GM23338 (cell line): ENCODE data around the gene PPDPF. TPM values are rescaled to one million over a fixed set of nuclear protein-coding genes. Genes with fewer than 3 reads are reported as not detected.

Experiments used
- ATAC-seq: fragments of 200-7000 bp; cut with Tn5 transposase; 3 replicates; pipeline ENCODE4 v1.9.1; 2020
- DNase-seq: peaks from one replicate; pipeline ENCODE4 v3.0.0-alpha.2; 2015; ENCODE audit warnings: low spot score
- H2AFZ ChIP-seq: fragments of 200-600 bp; sonication (generic); 2 replicates; pipeline ENCODE4 v1.8.0; 2016; ENCODE audit warnings: antibody characterized with exemption, mild to moderate bottlenecking, moderate library complexity
- H3F3A ChIP-seq: fragments of 200-600 bp; sonication (generic); replicated peaks from 2 replicates; pipeline ENCODE4 v1.8.0; 2017; ENCODE audit warnings: antibody characterized with exemption, mixed run types, low read depth
- H3K27ac ChIP-seq: fragments of 200-600 bp; sonication (generic); 2 replicates; pipeline ENCODE4 v1.6.1; 2016; ENCODE audit warnings: low read depth
- H3K27me3 ChIP-seq: fragments of 200-600 bp; sonication (generic); 2 replicates; pipeline ENCODE4 v1.8.0; 2016; ENCODE audit warnings: mild to moderate bottlenecking, mixed run types, moderate library complexity; ENCODE audit not compliant: insufficient read depth
- H3K36me3 ChIP-seq: fragments of 200-600 bp; sonication (generic); 2 replicates; pipeline ENCODE4 v1.8.0; 2016; ENCODE audit warnings: mild to moderate bottlenecking; ENCODE audit not compliant: insufficient read depth
- H3K4me1 ChIP-seq: fragments of 200-600 bp; sonication (generic); 2 replicates; pipeline ENCODE4 v1.8.0; 2016; ENCODE audit warnings: mild to moderate bottlenecking, moderate library complexity; ENCODE audit not compliant: insufficient read depth
- H3K4me2 ChIP-seq: fragments of 200-600 bp; sonication (generic); 2 replicates; pipeline ENCODE4 v1.7.1; 2017; ENCODE audit warnings: mixed run types
- H3K4me3 ChIP-seq: fragments of 200-600 bp; sonication (generic); 2 replicates; pipeline ENCODE4 v1.6.1; 2016; ENCODE audit warnings: mixed run types
- H3K79me2 ChIP-seq: fragments of 200-600 bp; sonication (generic); replicated peaks from 2 replicates; pipeline ENCODE4 v1.8.0; 2017; ENCODE audit warnings: mild to moderate bottlenecking; ENCODE audit not compliant: insufficient read depth
- H3K9me2 ChIP-seq: fragments of 200-600 bp; sonication (generic); 2 replicates; pipeline ENCODE4 v1.8.0; 2017; ENCODE audit not compliant: insufficient read depth
- H4K20me1 ChIP-seq: fragments of 200-600 bp; sonication (generic); replicated peaks from 2 replicates; pipeline ENCODE4 v1.8.0; 2017; ENCODE audit warnings: mild to moderate bottlenecking; ENCODE audit not compliant: insufficient read depth
- H3K27ac Mint-ChIP-seq: 2 replicates; pipeline ENCODE4 v1.8.0; 2020; ENCODE audit warnings: inconsistent platforms, mild to moderate bottlenecking, moderate library complexity, mixed read lengths
- H3K27me3 Mint-ChIP-seq: 3 replicates; pipeline ENCODE4 v1.8.0; 2022; ENCODE audit warnings: low read depth, mild to moderate bottlenecking, moderate library complexity, mixed read lengths, inconsistent platforms; ENCODE audit not compliant: insufficient read depth, poor library complexity
- H3K36me3 Mint-ChIP-seq: 3 replicates; pipeline ENCODE4 v1.8.0; 2021; ENCODE audit warnings: low read depth, mild to moderate bottlenecking, inconsistent platforms, moderate library complexity, mixed read lengths
- H3K4me1 Mint-ChIP-seq: 3 replicates; pipeline ENCODE4 v1.8.0; 2020; ENCODE audit warnings: mild to moderate bottlenecking, inconsistent platforms, mixed read lengths
- H3K4me3 Mint-ChIP-seq: 3 replicates; pipeline ENCODE4 v1.8.0; 2021; ENCODE audit warnings: moderate library complexity, mild to moderate bottlenecking, inconsistent platforms, mixed read lengths
- H3K9me3 Mint-ChIP-seq: 3 replicates; pipeline ENCODE4 v1.8.0; 2020; ENCODE audit warnings: moderate library complexity, mild to moderate bottlenecking, inconsistent platforms, mixed read lengths
- CTCF ChIP-seq, 2 experiments: fragments of 200-600 bp in 1 of 2; sonication (generic) in 1 of 2; conservative IDR thresholded peaks; 2 replicates each; pipeline versions ENCODE4 v1.5.1 to v1.6.1; 2016 to 2017; ENCODE audit warnings: antibody characterized with exemption in 2 of 2, low read depth in 2 of 2, mild to moderate bottlenecking in 2 of 2, moderate library complexity in 1 of 2
- EZH2 ChIP-seq: fragments of 200-600 bp; sonication (generic); IDR thresholded peaks from one replicate; pipeline ENCODE4 v1.8.0; 2017; ENCODE audit warnings: antibody characterized with exemption, mild to moderate bottlenecking, low read depth; ENCODE audit not compliant: unreplicated experiment
- JUNB ChIP-seq: IDR thresholded peaks from one replicate; pipeline ENCODE4 v1.6.1; 2016; ENCODE audit warnings: antibody characterized with exemption; ENCODE audit not compliant: unreplicated experiment
- POLR2AphosphoS5 ChIP-seq: IDR thresholded peaks from 2 replicates; pipeline ENCODE4 v1.6.1; 2016; ENCODE audit warnings: antibody characterized with exemption, low read depth
- ZNF114 ChIP-seq: fragments of 250-450 bp; sonication (Bioruptor Pico); IDR thresholded peaks from 2 replicates; pipeline ENCODE4 v1.5.0; 2020; ENCODE audit warnings: mild to moderate bottlenecking, moderate library complexity
- ZNF462 ChIP-seq: fragments of 250-450 bp; sonication (Bioruptor Pico); IDR thresholded peaks from 2 replicates; pipeline ENCODE4 v1.5.0; 2020; ENCODE audit warnings: mild to moderate bottlenecking, moderate library complexity
- polyA plus RNA-seq: library from polyadenylated mRNA; unstranded; fragments of >200 nt; fragmentation: Nextera tagmentation; extraction: Ambion mirVana; gene quantifications from 2 replicates; pipeline ENCODE4 v1.2.1, GENCODE V29; 2016
- total RNA-seq: library from RNA; depleted of rRNA; stranded (reverse); fragments of >200 nt; shearing (Covaris generic); gene quantifications from 2 replicates; pipeline ENCODE4 v1.2.3, GENCODE V29; 2014
- TF ChIP-seq, protein P1 (sequence below): IDR thresholded peaks from one replicate; pipeline ENCODE4 v1.6.1; 2018; ENCODE audit warnings: antibody characterized with exemption; ENCODE audit not compliant: unreplicated experiment

PPDPF gene
- total and polyA plus RNA-seq, 2 experiments from 2014 or later = 83.9 to 141 TPM

GRCh38 chr20:63484651-63485403 lies 35.7 kb upstream of the PPDPF start:
- no peaks in the 10 kb centered on the region for H3K36me3 ChIP-seq
- no peaks in the 10 kb centered on the region for H3K79me2 ChIP-seq
- Mint-ChIP-seq H3K27ac (no peak overlapping the region), H3K36me3 (peaks cover 3% of the 10 kb centered on the region; the same call in 1 of the 3 replicates), H3K9me3 (peaks cover 3% of the 10 kb centered on the region; the same call in 1 of the 3 replicates), H3K4me1 (peaks cover 26% of the 10 kb centered on the region), H3K4me3 (no peak overlapping the region), H3K27me3 (peaks cover 31% of the 10 kb centered on the region)
- no peak overlapping the region for H2AFZ ChIP-seq
- TF ChIP-seq ZNF462 (no peak), JUNB (no peak), POLR2AphosphoS5 (no peak), EZH2 (no peak), CTCF (conservative IDR thresholded peaks at IDR 0.05; ENCODE audit: low read depth in 2 of 2) (no peak), ZNF114 (CRISPR knock-in tag) (no peak)
- TF ChIP-seq, protein P1, sequence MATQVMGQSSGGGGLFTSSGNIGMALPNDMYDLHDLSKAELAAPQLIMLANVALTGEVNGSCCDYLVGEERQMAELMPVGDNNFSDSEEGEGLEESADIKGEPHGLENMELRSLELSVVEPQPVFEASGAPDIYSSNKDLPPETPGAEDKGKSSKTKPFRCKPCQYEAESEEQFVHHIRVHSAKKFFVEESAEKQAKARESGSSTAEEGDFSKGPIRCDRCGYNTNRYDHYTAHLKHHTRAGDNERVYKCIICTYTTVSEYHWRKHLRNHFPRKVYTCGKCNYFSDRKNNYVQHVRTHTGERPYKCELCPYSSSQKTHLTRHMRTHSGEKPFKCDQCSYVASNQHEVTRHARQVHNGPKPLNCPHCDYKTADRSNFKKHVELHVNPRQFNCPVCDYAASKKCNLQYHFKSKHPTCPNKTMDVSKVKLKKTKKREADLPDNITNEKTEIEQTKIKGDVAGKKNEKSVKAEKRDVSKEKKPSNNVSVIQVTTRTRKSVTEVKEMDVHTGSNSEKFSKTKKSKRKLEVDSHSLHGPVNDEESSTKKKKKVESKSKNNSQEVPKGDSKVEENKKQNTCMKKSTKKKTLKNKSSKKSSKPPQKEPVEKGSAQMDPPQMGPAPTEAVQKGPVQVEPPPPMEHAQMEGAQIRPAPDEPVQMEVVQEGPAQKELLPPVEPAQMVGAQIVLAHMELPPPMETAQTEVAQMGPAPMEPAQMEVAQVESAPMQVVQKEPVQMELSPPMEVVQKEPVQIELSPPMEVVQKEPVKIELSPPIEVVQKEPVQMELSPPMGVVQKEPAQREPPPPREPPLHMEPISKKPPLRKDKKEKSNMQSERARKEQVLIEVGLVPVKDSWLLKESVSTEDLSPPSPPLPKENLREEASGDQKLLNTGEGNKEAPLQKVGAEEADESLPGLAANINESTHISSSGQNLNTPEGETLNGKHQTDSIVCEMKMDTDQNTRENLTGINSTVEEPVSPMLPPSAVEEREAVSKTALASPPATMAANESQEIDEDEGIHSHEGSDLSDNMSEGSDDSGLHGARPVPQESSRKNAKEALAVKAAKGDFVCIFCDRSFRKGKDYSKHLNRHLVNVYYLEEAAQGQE = no peak
- no peak overlapping the region for H3K4me3 ChIP-seq
- H3K4me2 ChIP-seq = no peak overlapping the region
- H3F3A ChIP-seq = no peaks in the 10 kb centered on the region
- H3K27ac ChIP-seq = no peak overlapping the region
- H3K4me1 ChIP-seq = peaks cover 7% of the 10 kb centered on the region; the same call in 1 of the 2 replicates
- DNase-seq (no peak), ATAC-seq (no peak)
- no peaks in the 10 kb centered on the region for H3K9me2 ChIP-seq
- H4K20me1 ChIP-seq = no peaks in the 10 kb centered on the region
- peaks cover 25% of the 10 kb centered on the region for H3K27me3 ChIP-seq
